ENCODE results near the gene PTPRN2. TPM values are rescaled to one million over a fixed set of nuclear protein-coding genes. Genes with fewer than 3 reads are reported as not detected.

The PTPRN2 gene
- total and polyA plus RNA-seq, 2 donors (not counting 3 experiments of a cell fraction or from before 2014, with no cell fraction given) = 0.62 to 0.88 TPM

- H3K9ac ChIP-seq (replicated peaks; ENCODE audit: extremely low read depth, insufficient read depth, low read length) = no peak overlapping the region
- no peaks in the 10 kb centered on the region for H3K27me3 ChIP-seq (ENCODE audit: control insufficient read depth in 2 of 2, insufficient read depth in 2 of 2, low read length in 2 of 2)
- peaks cover 2% of the 10 kb centered on the region for H3K9me3 ChIP-seq (replicated peaks; ENCODE audit: control insufficient read depth, insufficient read depth, low read length)
- H4K20me1 ChIP-seq (replicated peaks; ENCODE audit: control insufficient read depth, extremely low read depth, insufficient read depth, low read length) = no peaks in the 10 kb centered on the region
- no peaks in the 10 kb centered on the region for H3K4me1 ChIP-seq (ENCODE audit: control insufficient read depth, extremely low read depth, insufficient read depth, low read length)
- no peak overlapping the region for H3K27ac ChIP-seq (ENCODE audit: insufficient read depth, low read depth, low read length)
- dilution Hi-C loops (cut with MboI; ENCODE audit: extremely low pct_ligation_motif_present, low sequenced_read_pairs) = no loop called here
- ChIA-PET POLR2A (no interaction called here), CTCF (no interaction called here)
- intact Hi-C loops (cut with micrococcal nuclease) = no loop called here
- H3K4me3 ChIP-seq (replicated peaks in 1 of 3; ENCODE audit: insufficient read depth in 1 of 3, low read depth in 1 of 3, low read length in 3 of 3) = no peak overlapping the region
- H3K9me1 ChIP-seq (replicated peaks; ENCODE audit: control insufficient read depth, extremely low read depth, insufficient read depth, low read length) = no peaks in the 10 kb centered on the region
- DNase-seq (ENCODE audit: low read depth, low spot score) (no peak), FAIRE-seq (no peak)
- no TSS peak for BruUV-seq (replicated peaks)
- H3K4me2 ChIP-seq (ENCODE audit: insufficient read depth, low read length) = no peak overlapping the region
- no peak for TF ChIP-seq FOS (IDR thresholded peaks at IDR 0.05; ENCODE audit: borderline replicate concordance, insufficient read depth, low read length)
- TF ChIP-seq MAX (IDR thresholded peaks at IDR 0.05; ENCODE audit: insufficient read depth, insufficient read length) = no peak
- no peak for TF ChIP-seq GATA2 (IDR thresholded peaks at IDR 0.05; ENCODE audit: insufficient read depth, insufficient read length, low read depth, low read length)
- TF ChIP-seq POLR2A (IDR thresholded peaks at IDR 0.05; ENCODE audit: low read depth, low read length) = no peak
- TF ChIP-seq CTCF (IDR thresholded peaks at IDR 0.05; ENCODE audit: extremely low read depth in 1 of 2, insufficient read depth in 1 of 2, low read depth in 1 of 2, low read length in 2 of 2) = no peak
- no peak for TF ChIP-seq MYC (IDR thresholded peaks at IDR 0.05; ENCODE audit: low read depth, low read length)
- no peak for TF ChIP-seq JUN (IDR thresholded peaks at IDR 0.05; ENCODE audit: borderline replicate concordance, insufficient read depth, insufficient read length, low read depth)
- no peak for TF ChIP-seq POLR2AphosphoS5 (IDR thresholded peaks at IDR 0.05; ENCODE audit: insufficient read depth, low read depth, low read length)
- no peaks in the 10 kb centered on the region for H3K36me3 ChIP-seq (ENCODE audit: control insufficient read depth in 2 of 2, extremely low read depth in 1 of 2, insufficient read depth in 2 of 2, low read length in 2 of 2)
- no peak overlapping the region for H2AFZ ChIP-seq (ENCODE audit: low read depth, low read length)
- H3K79me2 ChIP-seq (ENCODE audit: control insufficient read depth, insufficient read depth, low read length) = no peaks in the 10 kb centered on the region
Observed at GRCh38 chr7:158343936-158344455, 243.6 kb downstream of the PTPRN2 start.

Measured in endothelial cell of umbilical vein (primary cell).